ENCODE measurements around the gene EEIG2. TPM values are rescaled to one million over a fixed set of nuclear protein-coding genes. Genes with fewer than 3 reads are reported as not detected.

The EEIG2 gene
- polyA plus RNA-seq, 2 of the 4 experiments (the other 2 are of a cell fraction), result 5.3 to 7.9 TPM

DNA sequence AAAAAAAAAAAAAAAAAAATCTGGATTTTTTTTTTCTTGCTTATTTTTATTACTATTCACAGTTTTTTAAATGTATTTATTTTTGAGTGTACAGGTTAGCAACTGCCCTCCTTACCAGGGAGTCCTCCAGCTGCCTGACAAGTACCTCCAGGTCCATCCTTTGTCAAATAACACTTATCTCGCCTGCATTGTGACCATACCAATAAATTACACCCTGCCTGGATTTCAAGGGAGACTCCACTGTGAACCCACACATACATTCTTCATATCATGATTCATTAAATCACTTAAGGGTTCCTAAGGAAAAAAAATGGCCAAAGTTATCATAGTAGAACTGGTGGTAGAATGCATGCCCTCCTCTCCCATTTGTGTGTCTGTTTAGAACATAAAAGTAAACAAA lies 38.4 kb downstream of the EEIG2 start:
- H3K9me3 ChIP-seq, result no peaks in the 10 kb centered on the region
- no peak overlapping the region for H3K27ac ChIP-seq
- TF ChIP-seq EHF (CRISPR knock-in tag; IDR thresholded peaks at IDR 0.05), result no peak
- no peak for TF ChIP-seq HOXB13 (CRISPR knock-in tag; IDR thresholded peaks at IDR 0.05; ENCODE audit: low read depth)
- no peak for TF ChIP-seq PHF8 (IDR thresholded peaks at IDR 0.05; ENCODE audit: borderline replicate concordance, low read depth)
- TF ChIP-seq POLR2AphosphoS2 (conservative IDR thresholded peaks at IDR 0.05; ENCODE audit: low read length), result no peak
- no peak for TF ChIP-seq BHLHE40 (IDR thresholded peaks at IDR 0.05; ENCODE audit: low read depth, low read length)
- 94% methylated on average over 1 of the region's 1 CpG for WGBS (ENCODE audit: missing lambda C conversion rate)
- FAIRE-seq (no peak), DNase-seq (ENCODE audit: low read depth in 1 of 2, low spot score in 1 of 2) (no peak), ATAC-seq (no peak)
- ChIA-PET CTCF (no interaction called here), POLR2A (no interaction called here)
- peaks cover 12% of the 10 kb centered on the region for H3K4me1 ChIP-seq
- no peak overlapping the region for H3K4me3 ChIP-seq
- H3K4me2 ChIP-seq, result no peak overlapping the region

DNA sequence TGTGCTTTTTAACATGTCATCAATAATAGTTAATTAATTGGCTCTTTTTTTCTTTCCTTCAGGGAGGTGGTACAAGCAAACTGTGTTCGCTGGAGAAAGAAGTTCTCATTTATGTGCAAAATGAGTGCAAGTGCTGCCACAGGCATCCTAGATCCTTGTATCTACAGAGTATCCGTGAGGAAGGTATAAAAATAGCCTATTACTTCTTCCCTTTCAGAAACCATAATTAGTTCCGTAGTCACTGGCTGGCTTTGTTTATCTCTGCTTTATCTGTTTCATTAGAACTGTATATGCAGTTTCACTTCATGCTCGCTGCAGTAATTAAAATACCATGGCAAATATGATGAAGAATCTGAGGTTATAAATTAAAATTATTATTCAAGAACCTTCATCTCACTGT lies 40.6 kb downstream of the EEIG2 start:
- CTCF ChIA-PET, result no interaction called here

DNA sequence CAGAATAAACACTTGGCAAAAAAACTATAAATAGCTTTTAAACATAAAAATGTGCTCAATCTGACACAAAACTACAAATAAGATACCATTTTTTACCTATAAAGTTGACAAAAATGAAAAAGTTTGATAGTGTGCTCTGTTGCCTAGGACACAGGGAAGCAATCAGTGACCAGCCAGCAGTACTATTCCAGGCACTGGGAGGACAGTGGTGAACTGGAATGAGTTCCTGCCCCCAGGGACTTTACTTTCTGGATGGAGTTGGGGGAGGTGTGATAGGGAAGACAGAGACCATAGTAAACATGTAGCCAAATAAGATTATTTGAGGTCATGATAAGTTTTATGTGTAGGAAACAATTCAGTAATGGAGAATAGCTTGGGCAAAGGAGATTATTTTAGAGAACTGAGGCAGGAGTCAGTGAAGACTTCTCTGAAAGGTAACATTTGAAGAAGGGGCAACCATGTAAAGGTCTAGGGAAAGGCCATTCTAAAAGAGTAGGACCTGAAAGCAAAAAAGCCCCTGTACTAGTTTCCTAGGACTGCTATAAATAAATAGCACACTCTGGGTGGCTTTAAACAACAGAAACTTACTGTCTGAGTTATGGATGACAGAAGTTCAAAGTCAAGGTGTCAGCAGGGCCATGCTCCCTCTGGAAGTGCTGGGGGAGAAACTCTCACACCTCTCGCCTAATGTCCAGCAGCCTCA lies 42.0 kb downstream of the EEIG2 start:
- Histone ChIP-seq H3K4me2 (no peak overlapping the region), H3K4me3 (no peak overlapping the region), H3K27ac (no peak overlapping the region), H3K9me3 (no peaks in the 10 kb centered on the region), H3K4me1 (peaks cover 8% of the 10 kb centered on the region; the same call in 1 of the 3 replicates)
- ChIA-PET CTCF (interaction anchor here (1.0 kb wide), 1 partner anchor 43 kb away, joined by 3 read pairs; no protein-coding TSS in a partner anchor), POLR2A (no interaction called here)
- ATAC-seq (no peak), DNase-seq (ENCODE audit: low read depth in 1 of 2, low spot score in 1 of 2) (no peak), FAIRE-seq (no peak)
- no peak for TF ChIP-seq HOXA7 (CRISPR knock-in tag; IDR thresholded peaks at IDR 0.05)
- no peak for TF ChIP-seq CBX8 (IDR thresholded peaks at IDR 0.05)
- no peak for TF ChIP-seq RFX5 (IDR thresholded peaks at IDR 0.05)
- no peak for TF ChIP-seq RCOR1 (IDR thresholded peaks at IDR 0.05; ENCODE audit: low read depth, low read length)
- no peak for TF ChIP-seq JUN (IDR thresholded peaks at IDR 0.05)
- WGBS (ENCODE audit: missing lambda C conversion rate), result 90% methylated on average over 1 of the region's 1 CpG

More for the DNA sequence above, 40.6 kb downstream of the EEIG2 start:
- FAIRE-seq (no peak), DNase-seq (ENCODE audit: low read depth in 1 of 2, low spot score in 1 of 2) (no peak), ATAC-seq (no peak)
- POLR2A ChIA-PET, result no interaction called here
- no peak overlapping the region for H3K4me3 ChIP-seq
- H3K9me3 ChIP-seq, result no peaks in the 10 kb centered on the region
- no peak overlapping the region for H3K4me2 ChIP-seq
- H3K4me1 ChIP-seq, result peaks cover 6% of the 10 kb centered on the region
- no peak overlapping the region for H3K27ac ChIP-seq
- WGBS (ENCODE audit: missing lambda C conversion rate), result 90% methylated on average over 4 of the region's 4 CpGs
- TF ChIP-seq, protein P1, sequence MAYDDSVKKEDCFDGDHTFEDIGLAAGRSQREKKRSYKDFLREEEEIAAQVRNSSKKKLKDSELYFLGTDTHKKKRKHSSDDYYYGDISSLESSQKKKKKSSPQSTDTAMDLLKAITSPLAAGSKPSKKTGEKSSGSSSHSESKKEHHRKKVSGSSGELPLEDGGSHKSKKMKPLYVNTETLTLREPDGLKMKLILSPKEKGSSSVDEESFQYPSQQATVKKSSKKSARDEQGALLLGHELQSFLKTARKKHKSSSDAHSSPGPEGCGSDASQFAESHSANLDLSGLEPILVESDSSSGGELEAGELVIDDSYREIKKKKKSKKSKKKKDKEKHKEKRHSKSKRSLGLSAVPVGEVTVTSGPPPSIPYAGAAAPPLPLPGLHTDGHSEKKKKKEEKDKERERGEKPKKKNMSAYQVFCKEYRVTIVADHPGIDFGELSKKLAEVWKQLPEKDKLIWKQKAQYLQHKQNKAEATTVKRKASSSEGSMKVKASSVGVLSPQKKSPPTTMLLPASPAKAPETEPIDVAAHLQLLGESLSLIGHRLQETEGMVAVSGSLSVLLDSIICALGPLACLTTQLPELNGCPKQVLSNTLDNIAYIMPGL (CRISPR knock-in tag; IDR thresholded peaks at IDR 0.05; ENCODE audit: borderline replicate concordance), result no peak

DNA sequence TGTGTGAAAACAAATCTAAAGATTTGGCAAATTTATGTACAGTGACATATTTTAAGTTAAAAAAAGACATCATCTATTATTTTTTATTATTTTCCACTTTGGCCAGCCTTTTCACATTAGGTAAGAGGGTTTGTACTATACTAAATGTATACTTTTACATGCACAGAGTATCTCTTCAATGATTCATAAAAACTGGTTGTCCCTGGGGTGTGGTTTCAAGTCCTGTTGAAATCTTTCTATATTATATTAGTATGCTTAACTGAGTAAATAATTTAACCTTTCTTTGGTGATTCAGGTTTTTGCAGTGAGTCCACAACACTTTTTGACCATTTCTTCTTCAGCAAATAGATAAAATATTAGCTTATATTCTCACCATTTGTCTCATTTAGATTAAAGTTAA lies 45.7 kb downstream of the EEIG2 start:
- POLR2A ChIA-PET, result no interaction called here
- H3K27ac ChIP-seq, result no peak overlapping the region
- FAIRE-seq (no peak), DNase-seq (ENCODE audit: low read depth in 1 of 2, low spot score in 1 of 2) (no peak), ATAC-seq (no peak)
- H3K4me2 ChIP-seq, result no peak overlapping the region
- no peak overlapping the region for H3K4me3 ChIP-seq
- TF ChIP-seq CHD2 (IDR thresholded peaks at IDR 0.05; ENCODE audit: low read length, partially characterized antibody) (no peak), MAZ (IDR thresholded peaks at IDR 0.05; ENCODE audit: borderline replicate concordance, low read depth, low read length) (no peak), FOSB (CRISPR knock-in tag; IDR thresholded peaks at IDR 0.05) (no peak), RAD21 (conservative IDR thresholded peaks at IDR 0.05 in 1 of 2, IDR thresholded peaks at IDR 0.05 in 1 of 2) (no peak), ZFP36 (IDR thresholded peaks at IDR 0.05; ENCODE audit: borderline replicate concordance, partially characterized antibody) (no peak), CBX8 (IDR thresholded peaks at IDR 0.05) (no peak), GATA3 (IDR thresholded peaks at IDR 0.05; ENCODE audit: borderline replicate concordance) (no peak), RNF2 (IDR thresholded peaks at IDR 0.05; ENCODE audit: borderline replicate concordance, low read depth) (no peak), CEBPB (IDR thresholded peaks at IDR 0.05) (no peak), KDM5A (IDR thresholded peaks at IDR 0.05) (no peak), TFCP2L1 (CRISPR knock-in tag; IDR thresholded peaks at IDR 0.05) (no peak), MAFK (IDR thresholded peaks at IDR 0.05; ENCODE audit: partially characterized antibody) (no peak), MYC (IDR thresholded peaks at IDR 0.05; ENCODE audit: borderline replicate concordance, low read length) (no peak), EP300 (IDR thresholded peaks at IDR 0.05) (no peak)
- peaks cover 8% of the 10 kb centered on the region; the same call in 1 of the 3 replicates for H3K4me1 ChIP-seq
- no peaks in the 10 kb centered on the region for H3K9me3 ChIP-seq
- CTCF ChIA-PET, result no interaction called here
